CD14-positive monocyte (primary cell): Measurements from ENCODE around the gene NARS2. TPM values are rescaled to one million over a fixed set of nuclear protein-coding genes. Genes with fewer than 3 reads are reported as not detected.

Experiments
- DNase-seq, 3 donors: peaks; one replicate each; pipeline ENCODE4 v3.0.0-alpha.2; 2011 to 2022
- H2AFZ ChIP-seq: 2 replicates; pipeline ENCODE4 v1.6.0; 2012; ENCODE audit warnings: mild to moderate bottlenecking, low read depth, low read length, inconsistent platforms; ENCODE audit not compliant: insufficient read depth, poor library complexity, severe bottlenecking
- H3K27ac ChIP-seq, 2 donors: 1 replicate in 1 of 2; 2 replicates in 1 of 2; pipeline ENCODE4 v1.5.1; 2012 to 2013; ENCODE audit warnings: low read length in 2 of 2, control low read depth in 1 of 2, inconsistent platforms in 1 of 2, low read depth in 1 of 2, mild to moderate bottlenecking in 1 of 2
- H3K27me3 ChIP-seq, 2 donors: one replicate each; pipeline versions ENCODE4 v1.6.0 to v1.6.1; 2011 to 2013; ENCODE audit warnings: low read length in 2 of 2; ENCODE audit not compliant: control insufficient read depth in 2 of 2, insufficient read depth in 2 of 2
- H3K36me3 ChIP-seq, 2 donors: replicated peaks in 1 of 2; 1 replicate in 1 of 2; 2 replicates in 1 of 2; pipeline versions ENCODE4 v1.5.1 to v1.6.1; 2012 to 2013; ENCODE audit warnings: low read length in 2 of 2, control low read depth in 1 of 2, inconsistent platforms in 1 of 2, mild to moderate bottlenecking in 1 of 2; ENCODE audit not compliant: insufficient read depth in 2 of 2, control insufficient read depth in 1 of 2
- H3K4me1 ChIP-seq, 2 donors: 1 replicate in 1 of 2; 2 replicates in 1 of 2; pipeline versions ENCODE4 v1.5.1 to v1.6.1; 2012 to 2013; ENCODE audit warnings: low read length in 2 of 2, control low read depth in 1 of 2, inconsistent platforms in 1 of 2, mild to moderate bottlenecking in 1 of 2, moderate library complexity in 1 of 2; ENCODE audit not compliant: insufficient read depth in 2 of 2, control insufficient read depth in 1 of 2
- H3K4me2 ChIP-seq: replicated peaks from 2 replicates; pipeline ENCODE3; 2012; ENCODE audit warnings: low read length, moderate library complexity, mild to moderate bottlenecking; ENCODE audit not compliant: poor library complexity, severe bottlenecking; ENCODE audit errors: extremely low read depth
- H3K4me3 ChIP-seq, 3 experiments: fragments of 200-600 bp in 1 of 3; sonication (generic) in 1 of 3; replicated peaks in 1 of 3; 1 replicate in 2 of 3; 2 replicates in 1 of 3; pipeline ENCODE4 v1.5.1; 2011 to 2013; ENCODE audit warnings: low read length in 3 of 3, mild to moderate bottlenecking in 3 of 3, control low read depth in 2 of 3, low read depth in 2 of 3, inconsistent platforms in 1 of 3, moderate library complexity in 1 of 3
- H3K79me2 ChIP-seq: 2 replicates; pipeline ENCODE4 v1.6.0; 2012; ENCODE audit warnings: mild to moderate bottlenecking, control low read depth, inconsistent platforms, low read length, moderate library complexity; ENCODE audit not compliant: insufficient read depth
- H3K9ac ChIP-seq: 2 replicates; pipeline ENCODE4 v1.6.0; 2017; ENCODE audit warnings: low read length, mild to moderate bottlenecking; ENCODE audit not compliant: insufficient read depth, poor library complexity, severe bottlenecking
- H3K9me3 ChIP-seq, 2 donors: replicated peaks in 1 of 2; 1 replicate in 1 of 2; 2 replicates in 1 of 2; pipeline versions ENCODE4 v1.5.1 to v1.6.1; 2012 to 2013; ENCODE audit warnings: low read length in 2 of 2, control low read depth in 1 of 2; ENCODE audit not compliant: control insufficient read depth in 1 of 2, insufficient read depth in 1 of 2
- H4K20me1 ChIP-seq: 2 replicates; pipeline ENCODE4 v1.6.0; 2012; ENCODE audit warnings: mild to moderate bottlenecking, low read length, control low read depth, moderate library complexity; ENCODE audit not compliant: insufficient read depth
- H3K27ac Mint-ChIP-seq, 7 donors: one replicate each; pipeline ENCODE4 v1.8.0; 2020; ENCODE audit warnings: mild to moderate bottlenecking in 7 of 7, mixed read lengths in 7 of 7, moderate library complexity in 6 of 7, inconsistent platforms in 2 of 7
- H3K27me3 Mint-ChIP-seq, 3 donors: one replicate each; pipeline ENCODE4 v1.8.0; 2021 to 2022; ENCODE audit warnings: low read depth in 3 of 3, mild to moderate bottlenecking in 3 of 3, mixed read lengths in 3 of 3, moderate library complexity in 3 of 3, inconsistent platforms in 1 of 3
- H3K36me3 Mint-ChIP-seq, 2 donors: one replicate each; pipeline ENCODE4 v1.8.0; 2020; ENCODE audit warnings: mixed read lengths in 2 of 2, inconsistent platforms in 1 of 2, mild to moderate bottlenecking in 1 of 2
- H3K4me1 Mint-ChIP-seq: one replicate; pipeline ENCODE4 v1.8.0; 2020; ENCODE audit warnings: mild to moderate bottlenecking, mixed read lengths
- H3K4me3 Mint-ChIP-seq, 2 donors: one replicate each; pipeline ENCODE4 v1.8.0; 2020; ENCODE audit warnings: mild to moderate bottlenecking in 2 of 2, mixed read lengths in 2 of 2, moderate library complexity in 1 of 2
- H3K9me3 Mint-ChIP-seq, 7 donors: one replicate each; pipeline ENCODE4 v1.8.0; 2020 to 2022; ENCODE audit warnings: mixed read lengths in 7 of 7, mild to moderate bottlenecking in 6 of 7, moderate library complexity in 6 of 7, inconsistent platforms in 2 of 7
- WGBS: methylation state at CpG from one replicate; pipeline ENCODE4 v1.1.5; 2013; ENCODE audit warnings: missing lambda C conversion rate; ENCODE audit not compliant: insufficient coverage; 5-methylcytosine and 5-hydroxymethylcytosine counted together
- intact Hi-C, 2 donors: fragments of 100-400 bp; cut with micrococcal nuclease; formaldehyde crosslinking; loops; one replicate each; pipeline versions ENCODE4 v1.15.0 to v1.15.1; 2023
- polyA plus RNA-seq, 3 donors: library from polyadenylated mRNA; depleted of rRNA in 1 of 3; unstranded in 2 of 3; stranded (reverse) in 1 of 3; fragments of 300-500 nt in 2 of 3; fragments of >200 nt in 1 of 3; fragmentation: Illumina TruSeq in 2 of 3; gene quantifications; 1 replicate in 2 of 3; 2 replicates in 1 of 3; pipeline ENCODE4 v1.2.3, GENCODE V29; 2012 to 2021
- TF ChIP-seq, protein P1 (sequence below): fragments of 200-600 bp; IDR thresholded peaks from one replicate; pipeline ENCODE4 v1.8.0; 2022; ENCODE audit warnings: antibody characterized with exemption, mild to moderate bottlenecking

The NARS2 gene
- polyA plus RNA-seq, 3 donors, result 4.3 to 6.6 (median 4.9) TPM

DNA sequence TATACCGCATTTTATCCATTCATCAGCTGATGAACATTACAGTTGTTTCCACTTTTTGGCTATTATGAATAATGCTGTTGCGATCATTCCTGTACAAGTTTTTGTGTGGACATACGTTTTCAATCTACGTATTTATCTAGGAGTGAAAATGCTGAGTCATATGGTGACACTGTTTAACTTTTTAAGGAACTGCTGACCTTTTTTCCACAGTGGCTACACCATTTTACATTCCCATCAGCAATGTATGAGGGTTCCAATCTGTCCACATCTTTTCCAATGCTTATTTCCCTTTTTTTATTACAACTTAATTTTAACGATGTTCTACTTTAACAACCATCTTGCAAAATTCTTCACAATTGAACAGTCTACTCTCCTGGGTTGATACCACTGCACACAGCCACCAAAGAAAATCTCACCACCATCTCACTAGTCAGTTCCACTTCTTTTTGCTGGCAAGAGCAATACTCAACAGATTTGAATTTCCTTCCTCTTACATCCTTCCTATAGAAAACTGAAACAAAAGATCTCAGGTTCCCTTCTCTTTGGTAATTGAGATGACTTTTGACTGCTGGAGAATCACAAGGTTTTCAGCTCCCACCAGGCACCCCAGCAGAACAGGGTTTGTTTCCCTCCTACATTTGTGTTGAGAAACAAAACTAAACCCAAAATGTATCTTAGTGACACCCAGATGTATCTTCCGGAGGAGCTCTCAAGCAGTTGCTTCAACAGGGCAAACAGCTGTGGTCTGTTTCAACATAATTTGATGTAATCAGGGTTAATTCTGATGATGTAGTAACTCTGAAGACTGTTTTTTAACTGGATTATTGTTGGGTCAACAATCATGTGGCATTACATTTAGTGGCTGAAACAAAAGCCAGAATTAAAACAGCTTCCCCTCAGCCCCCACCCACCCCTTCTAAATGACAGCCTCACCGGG, 150.1 kb downstream of the NARS2 start:
- Mint-ChIP-seq H3K4me3 (peak overlapping the region; percentile 66 to 90), H3K27me3 (peaks cover 0 to 2% (median 2%) of the 10 kb centered on the region in 3 donors), H3K4me1 (peaks cover 90% of the 10 kb centered on the region), H3K9me3 (peaks cover 0 to 2% (median 0%) of the 10 kb centered on the region in 7 donors), H3K36me3 (peaks cover 0 to 11% of the 10 kb centered on the region in 2 donors), H3K27ac (peak overlapping the region; percentile 98 to 100 (median 99))
- DNase-seq, result peak; percentile 85 to 90 (median 89)
- Histone ChIP-seq H3K4me1 (peaks cover 80 to 99% of the 10 kb centered on the region in 2 donors), H2AFZ (no peak overlapping the region), H3K27me3 (no peaks in the 10 kb centered on the region), H3K36me3 (no peaks in the 10 kb centered on the region), H4K20me1 (no peaks in the 10 kb centered on the region), H3K79me2 (no peaks in the 10 kb centered on the region), H3K4me2 (peak overlapping the region; percentile 66), H3K27ac (peak overlapping the region; percentile 82 to 95), H3K9me3 (no peaks in the 10 kb centered on the region), H3K9ac (peak overlapping the region; percentile 60), H3K4me3 (peak overlapping the region; percentile 13 to 64 (median 26))
- TF ChIP-seq, protein P1, sequence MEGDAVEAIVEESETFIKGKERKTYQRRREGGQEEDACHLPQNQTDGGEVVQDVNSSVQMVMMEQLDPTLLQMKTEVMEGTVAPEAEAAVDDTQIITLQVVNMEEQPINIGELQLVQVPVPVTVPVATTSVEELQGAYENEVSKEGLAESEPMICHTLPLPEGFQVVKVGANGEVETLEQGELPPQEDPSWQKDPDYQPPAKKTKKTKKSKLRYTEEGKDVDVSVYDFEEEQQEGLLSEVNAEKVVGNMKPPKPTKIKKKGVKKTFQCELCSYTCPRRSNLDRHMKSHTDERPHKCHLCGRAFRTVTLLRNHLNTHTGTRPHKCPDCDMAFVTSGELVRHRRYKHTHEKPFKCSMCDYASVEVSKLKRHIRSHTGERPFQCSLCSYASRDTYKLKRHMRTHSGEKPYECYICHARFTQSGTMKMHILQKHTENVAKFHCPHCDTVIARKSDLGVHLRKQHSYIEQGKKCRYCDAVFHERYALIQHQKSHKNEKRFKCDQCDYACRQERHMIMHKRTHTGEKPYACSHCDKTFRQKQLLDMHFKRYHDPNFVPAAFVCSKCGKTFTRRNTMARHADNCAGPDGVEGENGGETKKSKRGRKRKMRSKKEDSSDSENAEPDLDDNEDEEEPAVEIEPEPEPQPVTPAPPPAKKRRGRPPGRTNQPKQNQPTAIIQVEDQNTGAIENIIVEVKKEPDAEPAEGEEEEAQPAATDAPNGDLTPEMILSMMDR, result no peak
- 0% methylated on average over 2 of the region's 7 CpGs for WGBS
- intact Hi-C loops, result loop anchor here in 1 of 2 donors (5.0 kb wide), 1 partner anchor 132 kb away; no protein-coding TSS in a partner anchor

DNA sequence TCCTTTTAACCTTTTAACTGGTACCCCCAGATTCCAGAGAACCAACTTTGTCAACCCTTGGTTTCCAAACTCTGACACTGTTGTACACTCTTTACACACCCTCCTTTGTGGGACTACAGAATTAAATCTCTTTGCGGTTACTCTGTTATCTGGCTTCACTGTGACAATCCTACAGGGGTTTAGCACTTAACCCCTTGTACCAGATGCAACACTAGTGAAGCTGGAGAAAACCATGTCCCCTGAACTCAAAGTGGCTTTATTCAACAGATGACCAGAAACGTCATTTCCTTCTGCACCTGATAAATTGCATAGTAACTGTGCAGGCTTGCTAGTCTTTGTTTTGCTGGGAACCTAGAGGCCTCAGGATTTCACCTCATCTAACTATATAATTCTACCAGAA, 151.4 kb downstream of the NARS2 start:
- no peak for DNase-seq
- Histone ChIP-seq H3K4me2 (peak overlapping the region; percentile 66), H3K27ac (peak overlapping the region in 1 of 2 donors; percentile 95), H3K4me3 (peak overlapping the region in 1 of 3 experiments; percentile 64), H3K9me3 (no peaks in the 10 kb centered on the region), H3K9ac (no peak overlapping the region), H3K36me3 (no peaks in the 10 kb centered on the region), H2AFZ (no peak overlapping the region), H3K27me3 (no peaks in the 10 kb centered on the region), H3K4me1 (peaks cover 83 to 100% of the 10 kb centered on the region in 2 donors), H3K79me2 (peaks cover 5% of the 10 kb centered on the region), H4K20me1 (no peaks in the 10 kb centered on the region)
- peaks cover 90% of the 10 kb centered on the region for H3K4me1 Mint-ChIP-seq
- peak overlapping the region; percentile 41 to 100 (median 72) for H3K27ac Mint-ChIP-seq
- H3K9me3 Mint-ChIP-seq, result peaks cover 0 to 2% (median 0%) of the 10 kb centered on the region in 7 donors
- H3K27me3 Mint-ChIP-seq, result peaks cover 0 to 7% (median 2%) of the 10 kb centered on the region in 3 donors
- peaks cover 0 to 8% of the 10 kb centered on the region in 2 donors for H3K36me3 Mint-ChIP-seq
- intact Hi-C loops, result no loop called here
- H3K4me3 Mint-ChIP-seq, result no peak overlapping the region
- TF ChIP-seq, protein P1, result no peak
- 100% methylated on average over 1 of the region's 2 CpGs for WGBS
